HEK293 (cell line): ENCODE results near the gene TAF8.

Experiments
- AEBP2 ChIP-seq: fragments of 450-650 bp; formaldehyde crosslinking; IDR thresholded peaks from 2 replicates; pipeline ENCODE4 v1.5.1; 2016; ENCODE audit warnings: missing biosample characterization, missing genetic modification characterization, borderline replicate concordance
- FEZF1 ChIP-seq: fragments of 450-650 bp; formaldehyde crosslinking; IDR thresholded peaks from 2 replicates; pipeline ENCODE4 v1.5.1; 2016; ENCODE audit warnings: missing biosample characterization, missing genetic modification characterization
- GLI2 ChIP-seq: fragments of 450-650 bp; formaldehyde crosslinking; IDR thresholded peaks from 2 replicates; pipeline ENCODE4; 2017; ENCODE audit warnings: missing biosample characterization, missing genetic modification characterization, low read depth, borderline replicate concordance
- MZF1 ChIP-seq: fragments of 450-650 bp; formaldehyde crosslinking; IDR thresholded peaks from 2 replicates; pipeline ENCODE4 v1.5.1; 2017; ENCODE audit warnings: missing biosample characterization, missing genetic modification characterization, borderline replicate concordance
- OVOL3 ChIP-seq: fragments of 450-650 bp; formaldehyde crosslinking; IDR thresholded peaks from 2 replicates; pipeline ENCODE4 v1.5.1; 2016; ENCODE audit warnings: missing biosample characterization, missing genetic modification characterization
- PATZ1 ChIP-seq: fragments of 450-650 bp; formaldehyde crosslinking; IDR thresholded peaks from 2 replicates; pipeline ENCODE4 v1.5.1; 2016; ENCODE audit warnings: missing biosample characterization, missing genetic modification characterization
- SP2 ChIP-seq: fragments of 450-650 bp; formaldehyde crosslinking; IDR thresholded peaks from 2 replicates; pipeline ENCODE4 v1.5.1; 2016; ENCODE audit warnings: missing biosample characterization, missing genetic modification characterization
- ZBTB8A ChIP-seq: fragments of 450-650 bp; formaldehyde crosslinking; IDR thresholded peaks from 2 replicates; pipeline ENCODE4 v1.5.1; 2016; ENCODE audit warnings: missing biosample characterization, missing genetic modification characterization
- ZNF121 ChIP-seq: fragments of 450-650 bp; formaldehyde crosslinking; IDR thresholded peaks from 2 replicates; pipeline ENCODE4 v1.5.1; 2016; ENCODE audit warnings: missing biosample characterization, missing genetic modification characterization
- ZNF155 ChIP-seq: fragments of 450-650 bp; formaldehyde crosslinking; IDR thresholded peaks from 2 replicates; pipeline ENCODE4 v1.5.1; 2016; ENCODE audit warnings: missing biosample characterization, missing genetic modification characterization
- ZNF184 ChIP-seq: fragments of 450-650 bp; IDR thresholded peaks from 2 replicates; pipeline ENCODE4 v1.5.1; 2018; ENCODE audit warnings: missing biosample characterization, mild to moderate bottlenecking, missing genetic modification characterization
- ZNF223 ChIP-seq: fragments of 450-650 bp; formaldehyde crosslinking; IDR thresholded peaks from 2 replicates; pipeline ENCODE4 v1.5.1; 2016; ENCODE audit warnings: missing biosample characterization, missing genetic modification characterization
- ZNF341 ChIP-seq: fragments of 450-650 bp; formaldehyde crosslinking; IDR thresholded peaks from 2 replicates; pipeline ENCODE4; 2016; ENCODE audit warnings: low read depth, missing biosample characterization, missing genetic modification characterization
- ZNF362 ChIP-seq: fragments of 450-650 bp; formaldehyde crosslinking; IDR thresholded peaks from 2 replicates; pipeline ENCODE4 v1.5.1; 2016; ENCODE audit warnings: missing biosample characterization, missing genetic modification characterization
- ZNF501 ChIP-seq: fragments of 450-650 bp; formaldehyde crosslinking; IDR thresholded peaks from 2 replicates; pipeline ENCODE4 v1.5.1; 2016; ENCODE audit warnings: missing biosample characterization, missing genetic modification characterization
- ZNF510 ChIP-seq: fragments of 450-650 bp; formaldehyde crosslinking; IDR thresholded peaks from 2 replicates; pipeline ENCODE4 v1.5.1; 2018; ENCODE audit warnings: mild to moderate bottlenecking, missing genetic modification characterization, missing biosample characterization; ENCODE audit not compliant: insufficient replicate concordance
- ZNF529 ChIP-seq: fragments of 450-650 bp; formaldehyde crosslinking; IDR thresholded peaks from 2 replicates; pipeline ENCODE4 v1.5.1; 2017; ENCODE audit warnings: missing genetic modification characterization, missing biosample characterization; ENCODE audit not compliant: insufficient replicate concordance
- ZNF548 ChIP-seq: fragments of 450-650 bp; formaldehyde crosslinking; IDR thresholded peaks from 2 replicates; pipeline ENCODE4 v1.5.1; 2016; ENCODE audit warnings: missing biosample characterization, missing genetic modification characterization
- ZNF561 ChIP-seq: fragments of 450-650 bp; IDR thresholded peaks from 2 replicates; pipeline ENCODE4 v1.5.1; 2018; ENCODE audit warnings: missing biosample characterization, missing genetic modification characterization, borderline replicate concordance
- ZNF596 ChIP-seq: fragments of 450-650 bp; IDR thresholded peaks from 2 replicates; pipeline ENCODE4 v1.5.0; 2018; ENCODE audit warnings: missing biosample characterization, mild to moderate bottlenecking, missing genetic modification characterization, moderate library complexity
- ZNF654 ChIP-seq: fragments of 450-650 bp; formaldehyde crosslinking; IDR thresholded peaks from 2 replicates; pipeline ENCODE4 v1.5.1; 2016; ENCODE audit warnings: low read depth, missing biosample characterization, missing genetic modification characterization
- ZNF677 ChIP-seq: fragments of 450-650 bp; IDR thresholded peaks from 2 replicates; pipeline ENCODE4 v1.5.0; 2018; ENCODE audit warnings: missing biosample characterization, mild to moderate bottlenecking, missing genetic modification characterization, moderate library complexity
- ZNF704 ChIP-seq: fragments of 450-650 bp; formaldehyde crosslinking; IDR thresholded peaks from 2 replicates; pipeline ENCODE4 v1.5.1; 2016; ENCODE audit warnings: missing biosample characterization, missing genetic modification characterization
- ZNF776 ChIP-seq: fragments of 450-650 bp; formaldehyde crosslinking; IDR thresholded peaks from 2 replicates; pipeline ENCODE4 v1.5.0; 2017; ENCODE audit warnings: missing biosample characterization, missing genetic modification characterization, borderline replicate concordance
- ZSCAN23 ChIP-seq: fragments of 450-650 bp; formaldehyde crosslinking; IDR thresholded peaks from 2 replicates; pipeline ENCODE4 v1.5.1; 2016; ENCODE audit warnings: missing biosample characterization, missing genetic modification characterization
- TF ChIP-seq, protein P1 (sequence below): fragments of 450-650 bp; formaldehyde crosslinking; IDR thresholded peaks from 2 replicates; pipeline ENCODE4 v1.5.1; 2016; ENCODE audit warnings: missing biosample characterization, missing genetic modification characterization

The TAF8 gene

DNA sequence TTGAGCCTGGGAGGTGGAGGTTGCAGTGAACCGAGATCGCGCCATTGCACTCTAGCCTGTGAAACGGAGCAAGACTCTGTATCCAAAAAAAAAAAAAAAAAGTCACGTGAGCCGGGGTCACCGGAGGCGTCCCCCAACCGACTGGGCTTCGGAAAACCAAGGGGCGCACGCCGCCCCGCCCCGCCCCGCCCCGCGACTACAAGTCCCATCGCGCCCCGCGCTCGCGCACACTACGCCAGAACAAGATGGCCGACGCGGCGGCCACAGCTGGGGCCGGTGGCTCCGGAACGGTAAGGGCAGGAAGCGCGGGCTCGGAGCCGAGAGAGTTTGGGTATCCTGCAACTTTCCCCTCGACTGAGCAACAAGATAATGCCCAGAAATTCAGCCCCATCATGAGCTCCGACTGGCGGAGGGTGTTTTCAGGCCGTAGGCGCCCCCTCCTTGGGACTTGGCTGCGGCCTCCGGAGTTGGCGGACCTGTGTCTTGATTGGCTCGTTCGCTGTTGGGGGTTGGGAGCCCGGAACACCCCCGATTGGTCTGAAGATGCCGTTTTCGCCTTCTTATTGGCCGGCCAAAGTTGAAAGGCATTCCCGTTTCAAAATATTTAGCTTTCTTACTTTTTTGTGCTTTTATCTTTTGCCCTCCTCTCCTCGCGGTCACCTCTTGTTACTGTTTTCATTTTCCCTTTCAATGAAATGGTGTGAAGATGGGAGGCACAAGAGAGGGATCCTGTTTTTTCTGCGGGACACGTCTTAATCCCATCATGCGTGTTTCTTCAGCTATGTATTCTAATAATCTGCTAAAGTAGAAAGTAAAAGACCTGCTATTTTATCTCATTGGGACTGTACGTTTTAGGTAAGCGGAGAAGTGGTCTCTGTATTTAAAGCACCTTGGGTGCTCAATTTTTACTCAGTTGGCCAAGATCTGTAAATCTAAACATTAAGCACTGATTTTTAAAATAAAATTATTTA, at the start of gene TAF8 (continued):
- TF ChIP-seq ZNF362 (tag by site-specific recombination) = no peak
- TF ChIP-seq OVOL3 (tag by site-specific recombination) = no peak
- TF ChIP-seq MZF1 (tag by site-specific recombination) = no peak
- peak; percentile 78 for TF ChIP-seq ZBTB8A (tag by site-specific recombination)
- TF ChIP-seq AEBP2 (tag by site-specific recombination) = no peak
- no peak for TF ChIP-seq ZSCAN23
- no peak for TF ChIP-seq FEZF1 (tag by site-specific recombination)
- no peak for TF ChIP-seq ZNF223 (tag by site-specific recombination)
- no peak for TF ChIP-seq ZNF121 (tag by site-specific recombination)
- no peak for TF ChIP-seq GLI2 (tag by site-specific recombination)
- TF ChIP-seq, protein P1, sequence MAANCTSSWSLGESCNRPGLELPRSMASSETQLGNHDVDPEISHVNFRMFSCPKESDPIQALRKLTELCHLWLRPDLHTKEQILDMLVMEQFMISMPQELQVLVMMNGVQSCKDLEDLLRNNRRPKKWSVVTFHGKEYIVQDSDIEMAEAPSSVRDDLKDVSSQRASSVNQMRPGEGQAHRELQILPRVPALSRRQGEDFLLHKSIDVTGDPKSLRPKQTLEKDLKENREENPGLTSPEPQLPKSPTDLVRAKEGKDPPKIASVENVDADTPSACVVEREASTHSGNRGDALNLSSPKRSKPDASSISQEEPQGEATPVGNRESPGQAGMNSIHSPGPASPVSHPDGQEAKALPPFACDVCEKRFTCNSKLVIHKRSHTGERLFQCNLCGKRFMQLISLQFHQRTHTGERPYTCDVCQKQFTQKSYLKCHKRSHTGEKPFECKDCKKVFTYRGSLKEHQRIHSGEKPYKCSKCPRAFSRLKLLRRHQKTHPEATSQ (tag by site-specific recombination) = no peak
- no peak for TF ChIP-seq ZNF654 (tag by site-specific recombination)
- TF ChIP-seq PATZ1 = peak; percentile 94
- no peak; the same call in none of the 2 replicates for TF ChIP-seq ZNF561 (tag by site-specific recombination)
- TF ChIP-seq ZNF677 (tag by site-specific recombination) = no peak
- TF ChIP-seq ZNF704 = no peak
- TF ChIP-seq ZNF184 = no peak
- TF ChIP-seq ZNF501 = peak; percentile 96
- no peak for TF ChIP-seq ZNF529 (tag by site-specific recombination)
- no peak for TF ChIP-seq ZNF776 (tag by site-specific recombination)
- no peak for TF ChIP-seq ZNF548 (tag by site-specific recombination)
- TF ChIP-seq ZNF341 = peak; percentile 75
- no peak for TF ChIP-seq ZNF155 (tag by site-specific recombination)
- no peak for TF ChIP-seq ZNF510
- no peak for TF ChIP-seq ZNF596 (tag by site-specific recombination)
- peak; percentile 83 for TF ChIP-seq SP2 (tag by site-specific recombination)
